AG09319 (cell line): ENCODE data around the gene STPG4.

ENCODE experiments used
- DNase-seq: peaks from one replicate; pipeline ENCODE4 v3.0.0-alpha.2; 2010; ENCODE audit warnings: low read depth; ENCODE audit errors: extremely low read depth
- TF ChIP-seq, protein P1 (sequence below): IDR thresholded peaks from 2 replicates; pipeline ENCODE4 v1.5.1; 2011; ENCODE audit warnings: low read depth, mild to moderate bottlenecking, inconsistent platforms, low read length, moderate library complexity

The STPG4 gene

DNA sequence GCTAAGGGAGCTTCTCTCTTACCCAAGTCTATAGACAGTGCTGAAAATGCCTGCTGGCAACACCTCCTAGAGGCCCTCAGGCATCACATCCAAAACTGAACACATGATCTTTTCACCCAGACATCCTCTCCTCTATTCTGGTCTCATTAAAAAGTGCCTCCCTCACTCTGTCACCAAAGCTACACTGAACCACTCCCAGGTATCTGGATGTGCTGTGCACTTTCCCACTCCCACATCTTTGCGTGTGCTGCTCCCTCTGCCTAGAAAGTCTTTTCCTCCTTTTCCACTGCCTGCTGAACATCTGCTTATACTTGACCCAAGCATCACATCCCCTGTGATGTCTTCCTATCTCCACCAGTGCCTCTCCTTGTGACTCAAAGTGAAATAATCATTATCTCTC lies 26.1 kb upstream of the STPG4 start:
- DNase-seq: no peak
- TF ChIP-seq, protein P1, sequence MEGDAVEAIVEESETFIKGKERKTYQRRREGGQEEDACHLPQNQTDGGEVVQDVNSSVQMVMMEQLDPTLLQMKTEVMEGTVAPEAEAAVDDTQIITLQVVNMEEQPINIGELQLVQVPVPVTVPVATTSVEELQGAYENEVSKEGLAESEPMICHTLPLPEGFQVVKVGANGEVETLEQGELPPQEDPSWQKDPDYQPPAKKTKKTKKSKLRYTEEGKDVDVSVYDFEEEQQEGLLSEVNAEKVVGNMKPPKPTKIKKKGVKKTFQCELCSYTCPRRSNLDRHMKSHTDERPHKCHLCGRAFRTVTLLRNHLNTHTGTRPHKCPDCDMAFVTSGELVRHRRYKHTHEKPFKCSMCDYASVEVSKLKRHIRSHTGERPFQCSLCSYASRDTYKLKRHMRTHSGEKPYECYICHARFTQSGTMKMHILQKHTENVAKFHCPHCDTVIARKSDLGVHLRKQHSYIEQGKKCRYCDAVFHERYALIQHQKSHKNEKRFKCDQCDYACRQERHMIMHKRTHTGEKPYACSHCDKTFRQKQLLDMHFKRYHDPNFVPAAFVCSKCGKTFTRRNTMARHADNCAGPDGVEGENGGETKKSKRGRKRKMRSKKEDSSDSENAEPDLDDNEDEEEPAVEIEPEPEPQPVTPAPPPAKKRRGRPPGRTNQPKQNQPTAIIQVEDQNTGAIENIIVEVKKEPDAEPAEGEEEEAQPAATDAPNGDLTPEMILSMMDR: no peak

DNA sequence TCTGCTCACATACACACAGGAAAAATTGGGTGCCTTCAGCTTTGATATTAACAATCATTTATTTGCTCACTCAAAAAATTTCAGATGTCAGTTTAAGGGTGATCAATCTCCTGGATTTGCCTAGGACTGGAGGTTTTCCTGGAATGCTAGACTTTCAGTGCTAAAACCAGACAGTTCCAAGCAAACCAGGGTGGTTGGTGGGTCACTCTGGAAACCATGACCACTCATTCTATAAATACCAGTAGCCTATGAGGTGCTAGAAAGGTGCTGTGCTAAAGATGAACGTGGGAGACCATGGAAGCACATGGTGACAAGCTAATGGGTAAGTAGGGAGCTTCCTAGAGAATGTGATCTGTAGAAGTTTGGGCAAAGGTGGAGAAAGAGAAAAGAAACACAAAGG lies 25.4 kb upstream of the STPG4 start:
- no peak for DNase-seq
- TF ChIP-seq, protein P1: no peak

DNA sequence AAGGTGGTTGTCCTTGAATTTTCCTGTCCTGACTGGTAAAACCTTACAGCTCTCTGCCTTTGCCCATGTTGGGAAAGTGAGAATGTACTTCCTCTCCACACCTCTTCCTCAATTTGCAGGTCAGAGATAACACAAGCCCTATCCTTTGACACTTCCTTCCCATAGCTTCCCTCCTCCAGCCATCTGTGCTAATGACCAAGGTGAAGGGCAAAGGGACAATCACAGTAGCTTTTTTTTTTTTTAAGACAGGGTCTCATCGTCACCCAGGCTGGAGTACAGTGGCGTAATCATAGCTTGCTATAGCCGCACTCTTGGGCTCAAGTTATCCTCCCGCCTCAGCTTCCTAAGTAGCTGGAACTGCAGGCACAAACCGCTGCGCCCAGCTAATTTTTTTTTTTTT lies 24.3 kb upstream of the STPG4 start:
- TF ChIP-seq, protein P1: no peak
- DNase-seq: no peak

DNA sequence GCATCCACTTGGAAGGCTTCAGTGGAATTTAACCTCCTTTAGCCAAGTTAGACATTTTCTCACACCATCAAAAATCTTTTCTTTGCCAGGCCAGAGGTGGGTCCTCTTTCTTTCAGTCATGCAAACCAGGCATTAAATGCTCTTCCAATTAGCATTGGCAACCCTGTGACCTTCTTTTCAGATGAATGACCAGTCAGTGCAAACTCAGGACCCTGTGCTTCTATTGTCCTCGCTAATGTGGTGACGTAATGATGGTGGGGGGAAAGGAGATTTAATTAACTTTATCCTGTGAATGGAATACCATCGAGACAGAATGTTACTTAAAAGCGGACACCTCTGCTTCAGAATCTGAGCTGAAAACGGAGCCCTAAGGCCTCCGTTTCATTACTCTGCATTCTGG lies 23.2 kb upstream of the STPG4 start:
- DNase-seq: no peak
- TF ChIP-seq, protein P1: no peak

DNA sequence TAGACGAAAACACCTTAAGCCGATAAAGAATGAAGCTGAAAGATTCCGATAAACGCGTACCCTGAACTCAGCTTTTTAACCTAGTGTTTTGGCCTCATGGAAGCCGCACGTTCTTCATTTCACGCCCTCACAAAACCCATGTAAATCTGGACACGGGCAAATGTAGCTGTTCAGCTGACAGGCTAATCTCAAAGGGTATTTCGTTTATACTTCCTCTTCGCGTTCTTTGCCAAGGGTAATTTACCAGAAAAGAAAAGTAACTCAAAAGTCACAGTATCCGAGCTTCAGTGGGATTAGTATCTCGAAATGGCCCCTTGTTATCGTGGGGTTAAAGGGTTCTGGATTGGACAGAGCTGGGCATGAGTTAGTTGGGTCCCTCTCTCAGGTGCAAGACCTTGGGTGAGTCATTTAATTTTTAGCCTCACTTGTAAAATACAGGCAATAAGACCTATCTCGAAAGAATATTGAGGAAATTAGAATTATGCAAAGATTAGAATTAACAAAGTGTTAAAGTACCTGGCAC lies 22.0 kb upstream of the STPG4 start:
- TF ChIP-seq, protein P1: no peak
- no peak for DNase-seq

DNA sequence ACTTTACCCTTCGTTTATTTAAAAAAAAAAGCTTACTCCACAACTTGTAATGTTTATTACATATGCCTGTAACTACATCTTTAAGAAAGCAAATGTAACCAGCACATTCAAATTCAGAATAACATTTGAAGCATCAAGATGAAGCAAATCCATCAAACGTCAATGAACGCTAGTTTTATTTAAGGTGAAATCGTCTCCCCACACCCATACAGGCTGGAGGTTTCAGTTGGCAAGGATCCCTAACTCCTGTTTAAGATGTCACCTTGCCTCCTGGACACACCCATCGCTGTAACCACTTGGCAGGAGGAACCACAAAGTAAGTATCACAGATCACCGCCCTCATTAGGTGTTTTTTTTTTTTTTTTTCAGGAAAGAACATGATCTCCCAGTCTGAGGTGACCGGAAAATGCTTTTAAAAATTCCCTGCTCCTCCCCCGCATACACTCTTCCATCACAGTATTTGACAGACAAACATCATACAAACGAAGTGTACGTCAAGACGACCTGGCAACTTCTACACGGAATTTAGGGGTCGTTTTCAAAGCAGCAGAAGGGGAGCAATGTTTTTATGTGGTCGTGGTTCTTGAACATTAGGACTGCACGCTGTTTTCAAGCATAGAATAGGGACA lies 19.7 kb upstream of the STPG4 start:
- no peak for DNase-seq
- TF ChIP-seq, protein P1: no peak

DNA sequence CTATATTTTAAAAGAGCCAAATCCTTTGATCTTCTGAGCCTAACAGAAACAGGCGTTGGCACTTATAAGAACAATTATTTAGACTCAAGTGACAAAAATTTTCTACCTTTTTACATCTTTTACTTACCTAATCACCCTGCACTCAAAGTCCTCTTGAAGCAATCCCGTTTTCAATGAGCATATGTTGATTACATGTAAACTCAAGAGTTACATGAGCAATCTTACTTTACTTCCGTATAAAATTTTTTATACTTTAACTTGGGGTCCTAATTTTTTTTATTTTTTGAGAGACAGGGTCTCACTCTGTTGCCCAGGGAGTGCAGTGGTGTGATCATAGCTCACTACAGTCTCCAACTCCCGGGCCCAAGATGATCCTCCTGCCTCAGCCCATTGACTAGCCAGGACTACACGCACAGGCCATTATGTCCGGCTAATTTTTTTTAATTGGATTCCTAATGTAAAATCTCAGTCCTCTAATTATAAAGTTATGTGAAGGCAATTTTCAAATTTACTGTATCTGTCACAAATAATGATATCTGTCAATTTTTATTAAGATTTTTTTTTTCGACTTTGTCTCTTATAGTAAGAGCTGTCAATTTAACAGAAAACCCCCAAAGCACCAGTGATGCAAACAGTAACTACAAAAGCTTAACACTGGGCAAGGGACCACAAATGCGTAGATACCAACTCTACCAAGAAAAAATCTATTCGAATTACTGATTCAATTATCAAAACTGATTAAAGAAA lies 19.1 kb upstream of the STPG4 start:
- no peak for DNase-seq

More for the DNA sequence above, 19.1 kb upstream of the STPG4 start:
- TF ChIP-seq, protein P1: no peak
